Ovary (tissue), 9 donors: ENCODE results near the gene ASIC2. TPM values are rescaled to one million over a fixed set of nuclear protein-coding genes. Genes with fewer than 3 reads are reported as not detected.

Source experiments
- DNase-seq, 5 donors: peaks; one replicate each; pipeline ENCODE4 v3.0.0-alpha.2; 2019 to 2020
- H3K27ac ChIP-seq, 2 donors: fragments of 200-600 bp; one replicate each; pipeline versions ENCODE4 v1.5.1 to v1.8.0; 2019 to 2022
- H3K27me3 ChIP-seq: fragments of 200-600 bp; one replicate; pipeline ENCODE4 v1.8.0; 2022
- H3K36me3 ChIP-seq: fragments of 200-600 bp; sonication (generic); one replicate; pipeline ENCODE4 v1.5.1; 2019
- H3K4me1 ChIP-seq: one replicate; pipeline ENCODE4 v1.8.1; 2013; ENCODE audit warnings: mild to moderate bottlenecking, moderate library complexity; ENCODE audit not compliant: insufficient read depth
- H3K4me3 ChIP-seq: fragments of 200-600 bp; sonication (generic); one replicate; pipeline ENCODE4 v1.5.1; 2017
- H3K9me3 ChIP-seq, 2 donors: fragments of 200-600 bp in 1 of 2; sonication (generic) in 1 of 2; one replicate each; pipeline versions ENCODE4 v1.5.1 to v1.8.1; 2013 to 2019; ENCODE audit warnings: mild to moderate bottlenecking in 1 of 2, moderate library complexity in 1 of 2
- EP300 ChIP-seq: sonication (generic); formaldehyde crosslinking; IDR thresholded peaks from one replicate; pipeline ENCODE4 v1.6.1; 2017; ENCODE audit warnings: antibody characterized with exemption
- POLR2A ChIP-seq: fragments of 450-650 bp; IDR thresholded peaks from one replicate; pipeline ENCODE4 v1.6.1; 2017; ENCODE audit warnings: antibody characterized with exemption, mild to moderate bottlenecking, moderate library complexity
- WGBS, 3 donors: extraction: QIAGEN DNeasy Blood & Tissue Kit in 1 of 3; methylation state at CpG; one replicate each; pipeline versions ENCODE4 v1.1.5 to v1.1.7; 2013 to 2017; 5-methylcytosine and 5-hydroxymethylcytosine counted together
- intact Hi-C, 4 donors: fragments of 100-400 bp; cut with DNase I; formaldehyde crosslinking; loops; one replicate each; pipeline versions ENCODE4 v1.11.0 to v1.15.1; 2022 to 2023
- polyA plus RNA-seq, 2 donors: library from polyadenylated mRNA; stranded (reverse); fragments of 200-250 nt in 1 of 2; fragments of 350-450 nt in 1 of 2; fragmentation: Illumina TruSeq in 1 of 2; extraction: RNeasy Lipid Tissue Mini Kit (QIAGEN cat#74804) in 1 of 2; gene quantifications; one replicate each; pipeline ENCODE4 v1.2.3, GENCODE V29; 2013 to 2014
- total RNA-seq, 7 donors: library from RNA; depleted of rRNA in 2 of 7; stranded (reverse); fragments of >200 nt in 2 of 7; fragmentation: NEBNext Ultra II Directional in 3 of 7; extraction: Animal tissue kit (Norgen Biotek cat#: 25700) in 3 of 7; gene quantifications; one replicate each; pipeline versions ENCODE4 v1.1.0 to v1.2.4, GENCODE V29; 2016 to 2023
- TF ChIP-seq, protein P1 (sequence below), 3 donors: fragments of 450-650 bp in 2 of 3; fragments of 200-600 bp in 1 of 3; IDR thresholded peaks; one replicate each; pipeline versions ENCODE4 v1.5.1 to v1.8.0; 2016 to 2022; ENCODE audit warnings: antibody characterized with exemption in 3 of 3, mild to moderate bottlenecking in 1 of 3
- donor health status: DM: no; HTN: no; CAD: no; lungs with moderate emphysema.
- donor health status: DM: no; HTN: no; CAD: no.
- donor health status: Bipolar disorder and iron deficiency.
- donor health status: DM: yes; HTN: yes; CAD: no.
- donor health status: DM: no; HTN: no; CAD: no.
- donor health status: DM: yes; HTN: yes; CAD: no.

ASIC2 gene
- total and polyA plus RNA-seq, 9 donors: 0.04 to 1.3 (median 0.24) TPM; not detected in 2

DNA sequence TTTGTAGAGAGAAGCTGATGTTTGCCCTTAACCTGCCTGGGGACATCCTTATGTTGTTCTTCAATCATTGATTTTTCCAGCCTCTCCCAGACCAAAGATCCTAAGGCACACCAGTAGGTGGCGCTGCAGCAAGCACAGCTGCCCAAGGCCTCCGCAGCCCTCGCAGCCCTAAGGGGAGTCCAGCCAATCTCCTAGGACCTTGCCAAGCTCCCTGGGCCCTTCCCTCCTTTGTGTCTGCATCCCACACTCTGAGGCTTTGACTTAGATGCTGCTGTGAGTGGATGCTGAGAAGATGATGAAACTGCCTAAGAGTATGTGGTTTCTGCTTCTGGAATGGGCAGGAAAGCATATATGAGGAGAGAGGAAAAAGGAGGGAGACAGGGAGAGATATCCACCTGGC, 254.4 kb downstream of the ASIC2 start:
- intact Hi-C loops: no loop called here
- TF ChIP-seq EP300: no peak
- no peak for TF ChIP-seq POLR2A
- H3K36me3 ChIP-seq: no peaks in the 10 kb centered on the region
- H3K27me3 ChIP-seq: no peaks in the 10 kb centered on the region
- no peaks in the 10 kb centered on the region for H3K9me3 ChIP-seq
- H3K4me3 ChIP-seq: no peak overlapping the region
- WGBS, 3 donors: 0 to 6% (median 4%) methylated on average over 3 of the region's 3 CpGs
- H3K4me1 ChIP-seq: no peaks in the 10 kb centered on the region
- no peak overlapping the region for H3K27ac ChIP-seq
- DNase-seq: peak in 3 of 5 donors; percentile 26 to 45 (median 35)

DNA sequence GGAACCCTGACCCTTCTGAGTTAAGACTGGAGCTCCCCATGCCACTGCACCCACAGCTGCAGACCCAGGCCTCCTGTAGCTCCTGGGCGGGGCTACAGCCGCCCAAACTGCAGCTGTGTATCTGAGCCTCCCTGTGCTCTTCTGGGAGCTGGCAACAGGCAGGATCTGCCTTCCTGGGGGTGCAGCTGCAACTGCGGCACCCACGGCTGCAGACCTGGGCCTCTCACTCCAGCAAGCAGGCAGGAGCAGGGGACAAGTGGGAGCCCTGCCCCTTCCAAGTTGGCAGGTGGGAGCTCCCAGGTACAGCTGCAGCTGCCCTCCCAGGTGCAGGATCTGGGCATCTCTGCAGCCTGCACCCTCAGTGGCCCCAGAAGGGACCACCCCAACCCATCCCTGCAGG, 259.9 kb downstream of the ASIC2 start:
- H3K4me1 ChIP-seq: no peaks in the 10 kb centered on the region
- intact Hi-C loops: no loop called here
- no peak for DNase-seq
- TF ChIP-seq, protein P1, sequence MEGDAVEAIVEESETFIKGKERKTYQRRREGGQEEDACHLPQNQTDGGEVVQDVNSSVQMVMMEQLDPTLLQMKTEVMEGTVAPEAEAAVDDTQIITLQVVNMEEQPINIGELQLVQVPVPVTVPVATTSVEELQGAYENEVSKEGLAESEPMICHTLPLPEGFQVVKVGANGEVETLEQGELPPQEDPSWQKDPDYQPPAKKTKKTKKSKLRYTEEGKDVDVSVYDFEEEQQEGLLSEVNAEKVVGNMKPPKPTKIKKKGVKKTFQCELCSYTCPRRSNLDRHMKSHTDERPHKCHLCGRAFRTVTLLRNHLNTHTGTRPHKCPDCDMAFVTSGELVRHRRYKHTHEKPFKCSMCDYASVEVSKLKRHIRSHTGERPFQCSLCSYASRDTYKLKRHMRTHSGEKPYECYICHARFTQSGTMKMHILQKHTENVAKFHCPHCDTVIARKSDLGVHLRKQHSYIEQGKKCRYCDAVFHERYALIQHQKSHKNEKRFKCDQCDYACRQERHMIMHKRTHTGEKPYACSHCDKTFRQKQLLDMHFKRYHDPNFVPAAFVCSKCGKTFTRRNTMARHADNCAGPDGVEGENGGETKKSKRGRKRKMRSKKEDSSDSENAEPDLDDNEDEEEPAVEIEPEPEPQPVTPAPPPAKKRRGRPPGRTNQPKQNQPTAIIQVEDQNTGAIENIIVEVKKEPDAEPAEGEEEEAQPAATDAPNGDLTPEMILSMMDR (IDR thresholded peaks at IDR 0.05): no peak
- TF ChIP-seq EP300 (no peak), POLR2A (no peak)
- no peaks in the 10 kb centered on the region for H3K36me3 ChIP-seq
- H3K27ac ChIP-seq: no peak overlapping the region
- peaks cover 0 to 6% of the 10 kb centered on the region in 2 donors for H3K9me3 ChIP-seq
- H3K4me3 ChIP-seq: no peak overlapping the region
- 87 to 97% (median 91%) methylated on average over 4 of the region's 4 CpGs for WGBS, 3 donors
- H3K27me3 ChIP-seq: no peaks in the 10 kb centered on the region

DNA sequence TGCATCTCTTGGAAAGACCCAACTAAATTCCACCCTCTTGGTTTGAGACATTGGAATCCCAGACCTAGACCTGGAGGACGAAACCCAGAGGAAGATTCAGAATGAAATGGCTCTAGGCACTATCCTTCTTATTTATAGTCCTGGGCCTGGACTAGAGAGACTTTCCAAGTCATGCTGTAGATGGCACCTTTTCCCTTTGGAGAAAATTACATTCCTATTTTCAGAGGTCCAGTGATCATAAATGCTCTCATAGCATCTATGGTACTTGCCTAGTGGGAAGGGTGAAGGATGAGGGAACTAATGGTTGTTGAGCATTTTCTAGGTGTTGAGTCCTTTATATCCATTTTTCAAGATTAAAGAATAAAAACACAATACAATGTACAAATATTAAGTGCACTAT, 264.3 kb downstream of the ASIC2 start:
- peaks cover 0 to 6% of the 10 kb centered on the region in 2 donors for H3K9me3 ChIP-seq
- H3K27ac ChIP-seq: no peak overlapping the region
- no peak overlapping the region for H3K4me3 ChIP-seq
- intact Hi-C loops: loop anchor here in 2 of 4 donors (5.0 to 10.0 kb wide), 2 partner anchors 49 to 56 kb away; no protein-coding TSS in a partner anchor
- WGBS, 3 donors: 76 to 96% (median 81%) methylated on average over 1 of the region's 1 CpG
- DNase-seq: no peak
- H3K4me1 ChIP-seq: no peaks in the 10 kb centered on the region
- H3K27me3 ChIP-seq: no peaks in the 10 kb centered on the region
- no peaks in the 10 kb centered on the region for H3K36me3 ChIP-seq
- no peak for TF ChIP-seq POLR2A
- TF ChIP-seq, protein P1 (IDR thresholded peaks at IDR 0.05): no peak
- TF ChIP-seq EP300: no peak

DNA sequence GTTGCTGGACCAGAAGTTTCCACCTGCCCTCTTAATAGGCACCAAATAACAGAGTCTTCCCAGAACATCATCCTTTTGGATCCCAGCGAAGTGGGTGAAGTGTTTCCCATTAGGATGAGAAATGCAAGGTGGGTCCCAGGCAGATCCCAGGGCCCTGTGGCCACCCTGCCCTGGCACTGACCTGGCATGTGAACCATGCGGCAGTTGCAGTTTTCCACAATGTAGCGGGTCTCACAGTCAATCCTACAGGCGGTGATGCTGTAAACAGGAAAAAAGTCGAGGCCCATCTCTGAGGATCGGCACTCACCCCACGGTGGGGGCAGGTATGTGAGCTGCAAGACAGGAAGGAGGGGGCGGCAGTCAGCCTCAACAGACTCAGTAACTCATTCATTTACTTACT, 265.0 kb downstream of the ASIC2 start:
- intact Hi-C loops: loop anchor here in 2 of 4 donors (5.0 to 10.0 kb wide), 2 partner anchors 49 to 57 kb away; no protein-coding TSS in a partner anchor
- no peaks in the 10 kb centered on the region for H3K36me3 ChIP-seq
- no peak overlapping the region for H3K4me3 ChIP-seq
- H3K27me3 ChIP-seq: no peaks in the 10 kb centered on the region
- WGBS, 3 donors: 82 to 88% (median 84%) methylated on average over 8 of the region's 8 CpGs
- no peaks in the 10 kb centered on the region for H3K4me1 ChIP-seq
- no peak for TF ChIP-seq EP300
- TF ChIP-seq, protein P1 (IDR thresholded peaks at IDR 0.05): no peak
- no peak for TF ChIP-seq POLR2A
- no peak overlapping the region for H3K27ac ChIP-seq
- no peak for DNase-seq
- peaks cover 0 to 2% of the 10 kb centered on the region in 2 donors for H3K9me3 ChIP-seq

DNA sequence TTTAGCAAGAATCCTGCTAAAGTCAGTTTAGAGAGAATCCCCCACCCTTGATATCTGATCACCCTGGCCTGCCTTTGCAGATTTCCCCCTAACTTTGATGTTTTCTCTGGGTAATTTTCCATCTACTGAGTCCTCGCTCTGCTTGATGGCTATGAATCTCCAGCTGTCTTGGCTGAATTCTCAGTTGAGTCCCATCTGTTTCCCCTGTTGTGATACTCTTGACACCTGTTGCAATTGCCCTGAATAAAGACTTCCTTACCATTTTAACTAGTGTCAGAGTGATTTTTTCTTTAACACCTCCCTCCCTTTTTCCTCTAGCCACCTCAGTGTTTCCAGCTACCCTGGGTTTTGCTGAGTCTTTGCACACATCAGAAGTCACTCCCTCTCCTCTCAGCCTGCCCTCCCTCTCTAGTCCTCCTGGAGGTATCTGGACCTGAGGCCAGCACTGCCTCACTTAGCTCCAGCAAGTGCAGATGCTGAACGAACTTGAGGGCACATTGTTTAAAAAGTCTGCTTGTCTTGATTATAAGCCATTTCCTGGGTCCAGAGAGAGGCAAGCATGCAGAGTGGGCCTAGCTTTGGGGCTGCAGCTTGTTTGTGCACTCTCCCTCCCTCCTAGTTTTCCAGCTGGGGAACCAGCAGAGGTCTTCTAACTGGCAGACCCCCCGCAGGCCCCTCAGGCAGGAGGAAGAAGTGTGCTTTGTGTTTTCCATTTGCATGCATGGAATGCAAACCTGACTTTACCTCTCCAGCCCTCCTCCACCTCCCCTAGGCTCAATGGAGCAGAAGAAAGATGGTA, 268.2 kb downstream of the ASIC2 start:
- H3K4me1 ChIP-seq: no peaks in the 10 kb centered on the region
- H3K27ac ChIP-seq: no peak overlapping the region
- TF ChIP-seq, protein P1 (IDR thresholded peaks at IDR 0.05): no peak
- no peak for TF ChIP-seq EP300
- no peak for TF ChIP-seq POLR2A
- no peaks in the 10 kb centered on the region for H3K36me3 ChIP-seq
- H3K4me3 ChIP-seq: no peak overlapping the region
- DNase-seq: no peak
- WGBS, 3 donors: 52 to 61% (median 58%) methylated on average over 3 of the region's 3 CpGs
- intact Hi-C loops: loop anchor here in 2 of 4 donors (5.0 to 10.0 kb wide), 2 partner anchors 52 to 60 kb away; no protein-coding TSS in a partner anchor
- H3K9me3 ChIP-seq: no peaks in the 10 kb centered on the region
- no peaks in the 10 kb centered on the region for H3K27me3 ChIP-seq
